Upper lobe of left lung (tissue), 4 donors: ENCODE measurements around the gene ATXN7L1.

Experiments used
- EP300 ChIP-seq, 4 donors: sonication (generic); formaldehyde crosslinking; IDR thresholded peaks; one replicate each; pipeline ENCODE4 v1.5.1; 2017; ENCODE audit warnings: antibody characterized with exemption in 4 of 4, control low read depth in 2 of 4
- POLR2A ChIP-seq, 4 donors: fragments of 450-650 bp; IDR thresholded peaks; one replicate each; pipeline ENCODE4 v1.5.1; 2016 to 2017; ENCODE audit warnings: antibody characterized with exemption in 4 of 4, mild to moderate bottlenecking in 2 of 4
- POLR2AphosphoS5 ChIP-seq, 2 donors: sonication (generic); formaldehyde crosslinking; IDR thresholded peaks; one replicate each; pipeline ENCODE4 v1.5.1; 2017; ENCODE audit warnings: antibody characterized with exemption in 2 of 2
- TF ChIP-seq, protein P1 (sequence below), 6 experiments: fragments of 450-650 bp in 4 of 6; fragments of 200-600 bp in 2 of 6; sonication (generic) in 2 of 6; IDR thresholded peaks; one replicate each; pipeline ENCODE4 v1.5.1; 2016 to 2019; ENCODE audit warnings: antibody characterized with exemption in 6 of 6

DNA sequence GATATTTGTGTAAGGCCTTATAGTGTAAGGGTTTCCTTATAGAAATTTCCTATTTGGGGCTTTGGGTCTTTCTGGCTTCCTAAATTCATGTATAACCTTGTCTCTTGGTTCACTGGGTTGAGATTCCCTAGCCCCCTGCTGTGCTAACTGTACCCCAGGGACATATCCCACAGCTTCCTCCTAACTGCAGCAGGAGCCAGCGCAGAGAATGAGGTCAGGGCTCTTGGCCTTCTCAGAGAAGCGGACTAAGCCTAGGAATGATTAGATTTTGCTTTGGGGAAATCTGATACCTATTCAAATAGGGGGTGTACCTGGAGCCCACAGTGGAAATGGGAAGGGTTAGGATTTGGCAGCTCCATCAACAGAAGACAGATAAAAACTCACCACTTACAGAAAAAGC, 157.0 kb downstream of the ATXN7L1 start:
- no peak for TF ChIP-seq POLR2AphosphoS5 (IDR thresholded peaks at IDR 0.05)
- TF ChIP-seq, protein P1, sequence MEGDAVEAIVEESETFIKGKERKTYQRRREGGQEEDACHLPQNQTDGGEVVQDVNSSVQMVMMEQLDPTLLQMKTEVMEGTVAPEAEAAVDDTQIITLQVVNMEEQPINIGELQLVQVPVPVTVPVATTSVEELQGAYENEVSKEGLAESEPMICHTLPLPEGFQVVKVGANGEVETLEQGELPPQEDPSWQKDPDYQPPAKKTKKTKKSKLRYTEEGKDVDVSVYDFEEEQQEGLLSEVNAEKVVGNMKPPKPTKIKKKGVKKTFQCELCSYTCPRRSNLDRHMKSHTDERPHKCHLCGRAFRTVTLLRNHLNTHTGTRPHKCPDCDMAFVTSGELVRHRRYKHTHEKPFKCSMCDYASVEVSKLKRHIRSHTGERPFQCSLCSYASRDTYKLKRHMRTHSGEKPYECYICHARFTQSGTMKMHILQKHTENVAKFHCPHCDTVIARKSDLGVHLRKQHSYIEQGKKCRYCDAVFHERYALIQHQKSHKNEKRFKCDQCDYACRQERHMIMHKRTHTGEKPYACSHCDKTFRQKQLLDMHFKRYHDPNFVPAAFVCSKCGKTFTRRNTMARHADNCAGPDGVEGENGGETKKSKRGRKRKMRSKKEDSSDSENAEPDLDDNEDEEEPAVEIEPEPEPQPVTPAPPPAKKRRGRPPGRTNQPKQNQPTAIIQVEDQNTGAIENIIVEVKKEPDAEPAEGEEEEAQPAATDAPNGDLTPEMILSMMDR (IDR thresholded peaks at IDR 0.05): no peak
- TF ChIP-seq POLR2A (IDR thresholded peaks at IDR 0.05): no peak
- TF ChIP-seq EP300 (IDR thresholded peaks at IDR 0.05): no peak
